IMR-90 (cell line): ENCODE results near the gene PPAT. TPM values are rescaled to one million over a fixed set of nuclear protein-coding genes. Genes with fewer than 3 reads are reported as not detected.
A peak's percentile ranks its signal among the peaks of the same experiment; 100 is the strongest.

Source experiments
- ATAC-seq: fragments of 200-7000 bp; cut with Tn5 transposase; 2 replicates; pipeline ENCODE4 v1.9.1; 2020; ENCODE audit warnings: low read depth, mild to moderate bottlenecking, moderate library complexity
- BruUV-seq: library from RNA; stranded (reverse); fragments of 400-500 nt; replicated peaks from 2 replicates; lab custom pipeline; 2021; lab: Mats Ljungman, UMichigan
- CTCF ChIA-PET: fragments of 300-600 bp; formaldehyde crosslinking; extraction: SDS; loops from one replicate; lab custom pipeline; 2021; ENCODE audit warnings: antibody characterized with exemption; lab: Yijun Ruan, JAX
- POLR2A ChIA-PET: fragments of 300-600 bp; sonication (Branson Sonifier 250); formaldehyde crosslinking; loops from one replicate; lab custom pipeline; 2022; ENCODE audit warnings: antibody characterized with exemption; ENCODE audit not compliant: unreplicated experiment; lab: Charles Lee
- DNase-seq: peaks from one replicate; pipeline ENCODE4 v3.0.0; 2013
- H2AFZ ChIP-seq: replicated peaks from 2 replicates; pipeline ENCODE3; 2013; ENCODE audit warnings: low read length, mild to moderate bottlenecking; ENCODE audit not compliant: poor library complexity
- H2AK5ac ChIP-seq: 2 replicates; pipeline ENCODE4 v1.6.1; 2013; ENCODE audit warnings: low read depth, low read length, inconsistent platforms
- H2AK9ac ChIP-seq: replicated peaks from 2 replicates; pipeline ENCODE3; 2013; ENCODE audit warnings: mild to moderate bottlenecking, low read depth, low read length, moderate library complexity; ENCODE audit not compliant: poor library complexity
- H2BK120ac ChIP-seq: 2 replicates; pipeline ENCODE4 v1.6.1; 2013; ENCODE audit warnings: low read depth, low read length, inconsistent platforms
- H2BK15ac ChIP-seq: 3 replicates; pipeline ENCODE4 v1.6.1; 2013; ENCODE audit warnings: low read depth, low read length, inconsistent platforms
- H2BK20ac ChIP-seq: 2 replicates; pipeline ENCODE4 v1.6.1; 2013; ENCODE audit warnings: low read depth, mild to moderate bottlenecking, inconsistent platforms, low read length, moderate library complexity
- H2BK5ac ChIP-seq: 2 replicates; pipeline ENCODE4 v1.6.1; 2013; ENCODE audit warnings: mild to moderate bottlenecking, low read depth, low read length, inconsistent platforms; ENCODE audit not compliant: poor library complexity, severe bottlenecking
- H3K14ac ChIP-seq: replicated peaks from 2 replicates; pipeline ENCODE4 v1.6.1; 2013; ENCODE audit warnings: low read depth, low read length, inconsistent platforms
- H3K18ac ChIP-seq: 2 replicates; pipeline ENCODE4 v1.6.1; 2013; ENCODE audit warnings: low read depth, low read length, control low read depth
- H3K23ac ChIP-seq: 2 replicates; pipeline ENCODE4 v1.6.1; 2013; ENCODE audit warnings: low read depth, low read length, inconsistent platforms
- H3K27ac ChIP-seq: 2 replicates; pipeline ENCODE4 v1.5.1; 2013; ENCODE audit warnings: mild to moderate bottlenecking, control low read depth, low read length; ENCODE audit not compliant: insufficient read depth
- H3K27me3 ChIP-seq: 2 replicates; pipeline ENCODE4 v1.6.1; 2013; ENCODE audit warnings: low read length; ENCODE audit not compliant: control insufficient read depth, insufficient read depth
- H3K36me3 ChIP-seq: 2 replicates; pipeline ENCODE4 v1.6.1; 2013; ENCODE audit warnings: low read length, mixed read lengths; ENCODE audit not compliant: control insufficient read depth, insufficient read depth
- H3K4ac ChIP-seq: 2 replicates; pipeline ENCODE4 v1.6.1; 2013; ENCODE audit warnings: low read depth, low read length, inconsistent platforms
- H3K4me1 ChIP-seq: 2 replicates; pipeline ENCODE4 v1.6.1; 2013; ENCODE audit warnings: low read length, mixed read lengths; ENCODE audit not compliant: control insufficient read depth, insufficient read depth
- H3K4me2 ChIP-seq: 2 replicates; pipeline ENCODE4 v1.6.1; 2013; ENCODE audit warnings: low read depth, mild to moderate bottlenecking, control low read depth, low read length, moderate library complexity
- H3K4me3 ChIP-seq: 2 replicates; pipeline ENCODE4 v1.5.1; 2013; ENCODE audit warnings: low read depth, mild to moderate bottlenecking, control low read depth, low read length, moderate library complexity; ENCODE audit not compliant: insufficient read depth
- H3K56ac ChIP-seq: 2 replicates; pipeline ENCODE4 v1.6.1; 2013; ENCODE audit warnings: low read length, inconsistent platforms; ENCODE audit not compliant: insufficient read depth; ENCODE audit errors: extremely low read depth
- H3K79me1 ChIP-seq, 2 experiments: 2 replicates each; pipeline ENCODE4 v1.6.1; 2013; ENCODE audit warnings: low read length in 2 of 2, inconsistent platforms in 1 of 2, low read depth in 1 of 2
- H3K9ac ChIP-seq: 2 replicates; pipeline ENCODE4 v1.6.1; 2013; ENCODE audit warnings: low read depth, low read length, control low read depth
- H3K9me1 ChIP-seq: 2 replicates; pipeline ENCODE4 v1.6.1; 2013; ENCODE audit warnings: low read length, inconsistent platforms; ENCODE audit not compliant: insufficient read depth
- H3K9me3 ChIP-seq: 2 replicates; pipeline ENCODE4 v1.6.1; 2013; ENCODE audit warnings: low read length; ENCODE audit not compliant: control insufficient read depth, insufficient read depth
- H4K20me1 ChIP-seq: 2 replicates; pipeline ENCODE4 v1.6.1; 2013; ENCODE audit warnings: low read length, inconsistent platforms; ENCODE audit not compliant: insufficient read depth
- H4K5ac ChIP-seq: 2 replicates; pipeline ENCODE4 v1.6.1; 2013; ENCODE audit warnings: mild to moderate bottlenecking, low read depth, low read length, control low read depth
- H4K8ac ChIP-seq, 2 experiments: 2 replicates each; pipeline ENCODE4 v1.6.1; 2013; ENCODE audit warnings: low read depth in 2 of 2, low read length in 2 of 2, control low read depth in 1 of 2, inconsistent platforms in 1 of 2
- H4K91ac ChIP-seq: 2 replicates; pipeline ENCODE4 v1.6.1; 2013; ENCODE audit warnings: low read depth, low read length, inconsistent platforms; ENCODE audit not compliant: insufficient read depth
- ELK1 ChIP-seq: fragments of 150-350 bp; IDR thresholded peaks from 2 replicates; pipeline ENCODE4 v1.6.1; 2016; ENCODE audit warnings: low read depth, mild to moderate bottlenecking, low read length, moderate library complexity, borderline replicate concordance
- MAZ ChIP-seq: IDR thresholded peaks from 2 replicates; pipeline ENCODE4 v1.6.1; 2012; ENCODE audit warnings: low read depth, mild to moderate bottlenecking, low read length, improper control_type of control experiment, moderate library complexity, borderline replicate concordance
- MXI1 ChIP-seq: IDR thresholded peaks from 2 replicates; pipeline ENCODE4 v1.6.1; 2012; ENCODE audit warnings: low read depth, mild to moderate bottlenecking, low read length, moderate library complexity, borderline replicate concordance
- NFE2L2 ChIP-seq: fragments of 150-350 bp; IDR thresholded peaks from 2 replicates; pipeline ENCODE4 v1.6.1; 2016; ENCODE audit warnings: low read depth, mild to moderate bottlenecking, low read length
- POLR2A ChIP-seq: IDR thresholded peaks from 2 replicates; pipeline ENCODE4 v1.6.1; 2012; ENCODE audit warnings: mild to moderate bottlenecking, low read depth, low read length
- RAD21 ChIP-seq: IDR thresholded peaks from 2 replicates; pipeline ENCODE4 v1.6.1; 2012; ENCODE audit warnings: low read length, improper control_type of control experiment
- RCOR1 ChIP-seq: IDR thresholded peaks from 2 replicates; pipeline ENCODE4 v1.6.1; 2012; ENCODE audit warnings: mild to moderate bottlenecking, low read length, improper control_type of control experiment; ENCODE audit not compliant: insufficient replicate concordance
- RFX5 ChIP-seq: IDR thresholded peaks from 2 replicates; pipeline ENCODE4 v1.8.0; 2012; ENCODE audit warnings: low read depth, mild to moderate bottlenecking, low read length, moderate library complexity
- WGBS, 2 experiments: methylation state at CpG; one replicate each; pipeline versions ENCODE4 v1.1.5 to v1.1.7; 2013; ENCODE audit warnings: missing lambda C conversion rate in 2 of 2; ENCODE audit not compliant: insufficient read length in 1 of 2; ENCODE audit errors: extremely low coverage in 2 of 2; 5-methylcytosine and 5-hydroxymethylcytosine counted together
- dilution Hi-C: fragments of 300-500 bp; cut with HindIII; formaldehyde crosslinking; loops from one replicate; pipeline ENCODE4 v1.14.3; 2018; ENCODE audit warnings: low sequenced_read_pairs; ENCODE audit not compliant: unreplicated experiment
- in situ Hi-C: fragments of 300-500 bp; cut with MboI; formaldehyde crosslinking; loops from 3 replicates; pipeline ENCODE4 v1.14.3; 2019; ENCODE audit warnings: low sequenced_read_pairs, inconsistent platforms, mixed read lengths
- intact Hi-C: fragments of 100-400 bp; cut with micrococcal nuclease; formaldehyde crosslinking; loops from 2 replicates; pipeline ENCODE4 v1.10.0; 2022
- polyA plus RNA-seq, 3 experiments: library from polyadenylated mRNA; depleted of rRNA; stranded (reverse); fragments of >200 nt; gene quantifications; 2 replicates each; pipeline ENCODE4 v1.2.3, GENCODE V29; 2012; ENCODE audit warnings: low replicate concordance in 1 of 3
- total RNA-seq: library from RNA; depleted of rRNA; stranded (reverse); fragments of >200 nt; gene quantifications from 2 replicates; pipeline ENCODE4 v1.2.3, GENCODE V29; 2012
- TF ChIP-seq, protein P1 (sequence below): conservative IDR thresholded peaks from 2 replicates; pipeline ENCODE4 v1.5.1; 2012; ENCODE audit warnings: mild to moderate bottlenecking, low read depth, low read length, improper control_type of control experiment

The PPAT gene
- total and polyA plus RNA-seq, 2 of the 4 experiments (the other 2 are of a cell fraction): 7.0 to 21.1 TPM

DNA sequence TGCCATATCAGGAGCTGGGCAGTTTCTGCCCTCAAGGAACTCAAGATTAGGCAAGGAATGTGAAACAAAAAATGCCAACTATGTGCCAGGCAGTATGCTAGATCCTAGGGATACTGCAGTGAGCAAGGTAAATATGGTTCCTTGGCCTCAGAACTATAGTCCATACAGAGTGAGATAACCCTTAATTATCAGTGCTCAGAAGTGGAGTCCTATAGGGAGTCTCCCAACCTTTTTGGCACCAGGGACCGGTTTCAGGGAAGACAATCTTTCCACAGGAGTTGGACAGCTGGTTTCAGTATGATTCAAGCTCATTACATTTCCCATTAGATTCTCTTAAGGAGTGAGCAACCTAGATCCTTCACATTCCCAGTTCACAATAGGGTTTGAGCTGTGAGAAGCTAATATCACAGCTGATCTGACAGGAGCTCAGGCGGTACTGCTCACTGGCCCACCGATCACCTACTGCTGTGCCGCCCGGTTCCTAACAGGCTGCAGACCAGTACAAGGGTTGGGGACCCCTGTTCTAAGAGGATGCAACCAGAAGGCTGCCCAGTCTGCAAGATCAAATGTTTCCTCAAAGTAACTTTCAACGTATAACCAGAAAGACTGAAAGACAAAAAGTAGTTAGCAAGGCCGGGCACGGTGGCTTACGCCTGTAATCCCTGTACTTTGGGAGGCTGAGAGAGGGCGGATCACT lies 30.3 kb upstream of the PPAT start:
- peak overlapping the region; percentile 24 for H4K91ac ChIP-seq
- H2BK120ac ChIP-seq: peak overlapping the region; percentile 16; the same call in 1 of the 2 replicates
- peak overlapping the region; percentile 64 for H2BK5ac ChIP-seq
- H3K4me2 ChIP-seq: peak overlapping the region; percentile 87
- no CpG with 5 or more reads among the region's 10 CpGs for WGBS, 2 experiments
- intact Hi-C loops: loop anchor here (2.0 kb wide), 1 partner anchor 29 kb away; the partner anchor contains the start of gene PAICS
- H2BK15ac ChIP-seq: no peak overlapping the region; the same call in 2 of the 3 replicates
- no peak; the same call in 1 of the 2 replicates for ATAC-seq
- peak overlapping the region; percentile 41 for H2AK5ac ChIP-seq
- peak overlapping the region; percentile 55 to 59; a peak in 3 of 4 replicates for H4K8ac ChIP-seq
- H3K4me3 ChIP-seq: peak overlapping the region; percentile 98; the same call in 1 of the 2 replicates
- dilution Hi-C loops: no loop called here
- peak overlapping the region; percentile 76 for H3K14ac ChIP-seq
- peak overlapping the region; percentile 35 for H2AFZ ChIP-seq
- H3K9me3 ChIP-seq: no peaks in the 10 kb centered on the region
- peak overlapping the region; percentile 70 for H2AK9ac ChIP-seq
- no peak overlapping the region for H2BK20ac ChIP-seq
- peak overlapping the region; percentile 30; the same call in 1 of the 2 replicates for H4K5ac ChIP-seq
- H3K4me1 ChIP-seq: peaks cover 6% of the 10 kb centered on the region
- H3K27me3 ChIP-seq: no peaks in the 10 kb centered on the region
- in situ Hi-C loops: no loop called here
- H3K9ac ChIP-seq: 0 out of 2 replicates have a peak overlapping the region, but pooled peaks have one; percentile 24
- peak overlapping the region; percentile 59 for H3K4ac ChIP-seq
- H3K56ac ChIP-seq: 0 out of 2 replicates have a peak overlapping the region, but pooled peaks have one; percentile 8
- no peak overlapping the region for H3K18ac ChIP-seq
- peaks cover 6% of the 10 kb centered on the region for H3K36me3 ChIP-seq
- H3K79me1 ChIP-seq: peaks cover 27 to 52% of the 10 kb centered on the region in 2 experiments; a peak in 3 of 4 replicates
- CTCF ChIA-PET: interaction anchor here (0.7 kb wide), 1 partner anchor 11 kb away, joined by 3 read pairs; no protein-coding TSS in a partner anchor
- no peak for TF ChIP-seq MXI1
- TF ChIP-seq RFX5: no peak
- no peak for TF ChIP-seq ELK1
- no peak for TF ChIP-seq NFE2L2
- no peak for TF ChIP-seq POLR2A
- TF ChIP-seq RAD21: no peak
- TF ChIP-seq RCOR1: no peak
- TF ChIP-seq MAZ: no peak
- TF ChIP-seq, protein P1, sequence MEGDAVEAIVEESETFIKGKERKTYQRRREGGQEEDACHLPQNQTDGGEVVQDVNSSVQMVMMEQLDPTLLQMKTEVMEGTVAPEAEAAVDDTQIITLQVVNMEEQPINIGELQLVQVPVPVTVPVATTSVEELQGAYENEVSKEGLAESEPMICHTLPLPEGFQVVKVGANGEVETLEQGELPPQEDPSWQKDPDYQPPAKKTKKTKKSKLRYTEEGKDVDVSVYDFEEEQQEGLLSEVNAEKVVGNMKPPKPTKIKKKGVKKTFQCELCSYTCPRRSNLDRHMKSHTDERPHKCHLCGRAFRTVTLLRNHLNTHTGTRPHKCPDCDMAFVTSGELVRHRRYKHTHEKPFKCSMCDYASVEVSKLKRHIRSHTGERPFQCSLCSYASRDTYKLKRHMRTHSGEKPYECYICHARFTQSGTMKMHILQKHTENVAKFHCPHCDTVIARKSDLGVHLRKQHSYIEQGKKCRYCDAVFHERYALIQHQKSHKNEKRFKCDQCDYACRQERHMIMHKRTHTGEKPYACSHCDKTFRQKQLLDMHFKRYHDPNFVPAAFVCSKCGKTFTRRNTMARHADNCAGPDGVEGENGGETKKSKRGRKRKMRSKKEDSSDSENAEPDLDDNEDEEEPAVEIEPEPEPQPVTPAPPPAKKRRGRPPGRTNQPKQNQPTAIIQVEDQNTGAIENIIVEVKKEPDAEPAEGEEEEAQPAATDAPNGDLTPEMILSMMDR: no peak
- H4K20me1 ChIP-seq: peaks cover 9% of the 10 kb centered on the region; the same call in 1 of the 2 replicates
- peak overlapping the region; percentile 15 for H3K23ac ChIP-seq
- peak overlapping the region; percentile 34 for H3K27ac ChIP-seq
- DNase-seq: peak; percentile 48
- no TSS peak for BruUV-seq
- peaks cover 10% of the 10 kb centered on the region; the same call in 1 of the 2 replicates for H3K9me1 ChIP-seq
- POLR2A ChIA-PET: interaction anchor here (1.5 kb wide), 1 partner anchor 30 kb away, joined by 6 read pairs; the partner anchor contains the start of genes PAICS and PPAT
